Prostate gland (tissue), 2 donors: Measurements from ENCODE around the gene ASCC2. TPM values are rescaled to one million over a fixed set of nuclear protein-coding genes. Genes with fewer than 3 reads are reported as not detected.

Experiments used
- DNase-seq: peaks from one replicate; pipeline ENCODE4 v3.0.0-alpha.2; 2019; ENCODE audit warnings: low spot score
- H3K27ac ChIP-seq, 2 donors: fragments of 200-600 bp; sonication (generic); 2 replicates each; pipeline ENCODE4 v1.5.1; 2017 to 2019
- H3K27me3 ChIP-seq: fragments of 200-600 bp; sonication (generic); replicated peaks from 2 replicates; pipeline ENCODE4 v1.5.1; 2019; ENCODE audit not compliant: insufficient read depth
- H3K36me3 ChIP-seq, 2 donors: fragments of 200-600 bp; sonication (generic); 1 replicate in 1 of 2; 2 replicates in 1 of 2; pipeline versions ENCODE4 v1.5.1 to v1.8.1; 2017 to 2019
- H3K4me1 ChIP-seq: fragments of 200-600 bp; sonication (generic); replicated peaks from 2 replicates; pipeline ENCODE4 v1.5.1; 2019
- H3K4me3 ChIP-seq, 2 donors: fragments of 200-600 bp; sonication (generic); 2 replicates each; pipeline ENCODE4 v1.5.1; 2017 to 2019
- H3K9me3 ChIP-seq: fragments of 200-600 bp; sonication (generic); 2 replicates; pipeline ENCODE4 v1.5.1; 2017
- POLR2A ChIP-seq: fragments of 450-650 bp; IDR thresholded peaks from one replicate; pipeline ENCODE4 v1.6.1; 2016; ENCODE audit warnings: antibody characterized with exemption, mild to moderate bottlenecking
- POLR2AphosphoS5 ChIP-seq: sonication (generic); formaldehyde crosslinking; IDR thresholded peaks from one replicate; pipeline ENCODE4 v1.6.1; 2017; ENCODE audit warnings: antibody characterized with exemption
- WGBS: methylation state at CpG from one replicate; pipeline ENCODE4 v1.1.5; 2018; 5-methylcytosine and 5-hydroxymethylcytosine counted together
- intact Hi-C: fragments of 100-400 bp; cut with DNase I; formaldehyde crosslinking; loops from one replicate; pipeline ENCODE4 v1.14.2; 2022
- total RNA-seq, 2 donors: library from RNA; depleted of rRNA; stranded (reverse); fragments of >200 nt; gene quantifications; one replicate each; pipeline ENCODE4 v1.1.0, GENCODE V29; 2016
- TF ChIP-seq, protein P1 (sequence below), 4 experiments: fragments of 200-600 bp in 2 of 4; fragments of 450-650 bp in 2 of 4; sonication (generic) in 2 of 4; IDR thresholded peaks; 1 replicate in 3 of 4; 2 replicates in 1 of 4; pipeline ENCODE4 v1.5.1; 2016 to 2019; ENCODE audit warnings: antibody characterized with exemption in 4 of 4, mild to moderate bottlenecking in 2 of 4, moderate library complexity in 2 of 4

Gene ASCC2, protein sequence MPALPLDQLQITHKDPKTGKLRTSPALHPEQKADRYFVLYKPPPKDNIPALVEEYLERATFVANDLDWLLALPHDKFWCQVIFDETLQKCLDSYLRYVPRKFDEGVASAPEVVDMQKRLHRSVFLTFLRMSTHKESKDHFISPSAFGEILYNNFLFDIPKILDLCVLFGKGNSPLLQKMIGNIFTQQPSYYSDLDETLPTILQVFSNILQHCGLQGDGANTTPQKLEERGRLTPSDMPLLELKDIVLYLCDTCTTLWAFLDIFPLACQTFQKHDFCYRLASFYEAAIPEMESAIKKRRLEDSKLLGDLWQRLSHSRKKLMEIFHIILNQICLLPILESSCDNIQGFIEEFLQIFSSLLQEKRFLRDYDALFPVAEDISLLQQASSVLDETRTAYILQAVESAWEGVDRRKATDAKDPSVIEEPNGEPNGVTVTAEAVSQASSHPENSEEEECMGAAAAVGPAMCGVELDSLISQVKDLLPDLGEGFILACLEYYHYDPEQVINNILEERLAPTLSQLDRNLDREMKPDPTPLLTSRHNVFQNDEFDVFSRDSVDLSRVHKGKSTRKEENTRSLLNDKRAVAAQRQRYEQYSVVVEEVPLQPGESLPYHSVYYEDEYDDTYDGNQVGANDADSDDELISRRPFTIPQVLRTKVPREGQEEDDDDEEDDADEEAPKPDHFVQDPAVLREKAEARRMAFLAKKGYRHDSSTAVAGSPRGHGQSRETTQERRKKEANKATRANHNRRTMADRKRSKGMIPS
- 10 to 100 TPM; 42.5 to 82.6 TPM for total RNA-seq

DNA sequence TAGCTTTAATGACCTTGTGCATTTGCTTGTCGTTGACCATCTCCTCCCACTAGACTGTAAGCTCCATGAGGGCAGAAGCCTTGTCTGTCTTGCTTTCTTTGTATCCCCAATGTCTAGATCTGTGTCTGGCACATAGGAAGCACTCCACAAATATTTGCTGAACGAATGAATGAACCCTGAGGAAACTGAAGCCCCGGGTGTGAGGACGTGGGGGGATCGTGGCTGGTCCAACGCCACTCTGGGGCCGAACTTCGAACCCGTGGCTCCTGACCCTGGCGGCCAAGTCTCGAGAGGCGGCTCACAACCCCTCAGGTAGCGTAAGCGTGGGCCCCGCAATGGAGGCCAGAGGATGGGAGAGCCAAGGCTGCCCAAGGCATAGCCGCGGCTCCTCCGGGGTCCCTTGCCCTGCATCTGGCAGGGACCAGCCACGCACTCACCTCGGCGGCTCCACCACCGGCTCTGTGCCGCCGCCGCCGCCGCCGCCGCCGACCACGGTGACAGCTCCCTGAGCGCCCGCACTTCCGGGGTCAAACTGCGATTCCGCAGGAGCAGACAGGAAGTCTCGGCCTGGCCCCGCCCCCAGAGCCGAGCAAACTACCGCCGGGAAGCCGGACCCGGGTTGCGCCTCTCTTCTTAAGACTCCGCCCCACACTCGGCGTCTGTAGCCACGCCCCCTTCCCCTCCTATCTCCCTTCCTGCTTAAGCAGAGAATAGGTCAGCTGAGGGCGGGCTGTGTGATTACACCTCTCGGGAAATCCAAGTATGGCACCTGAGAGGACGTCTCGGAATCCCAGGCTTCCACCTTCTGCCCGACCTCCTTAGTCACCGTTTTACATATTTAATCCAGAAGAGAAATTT, at the start of gene ASCC2:
TSS of gene ASCC2 (minus strand) at position 534 of the 858 bp plus-strand sequence. CDS start 5,949 bp downstream, outside the sequence.
- peak within 1 kb of the TSS; percentile 70 to 94 for H3K4me3 ChIP-seq
- intact Hi-C loops: loop anchor here (5.0 kb wide), 1 partner anchor 169 kb away; no protein-coding TSS in a partner anchor
- no peaks in the 10 kb centered on the region for H3K27me3 ChIP-seq
- WGBS: 1% methylated on average over 36 of the region's 54 CpGs
- TF ChIP-seq POLR2AphosphoS5 (peak; percentile 97), POLR2A (peak; percentile 79)
- TF ChIP-seq, protein P1, sequence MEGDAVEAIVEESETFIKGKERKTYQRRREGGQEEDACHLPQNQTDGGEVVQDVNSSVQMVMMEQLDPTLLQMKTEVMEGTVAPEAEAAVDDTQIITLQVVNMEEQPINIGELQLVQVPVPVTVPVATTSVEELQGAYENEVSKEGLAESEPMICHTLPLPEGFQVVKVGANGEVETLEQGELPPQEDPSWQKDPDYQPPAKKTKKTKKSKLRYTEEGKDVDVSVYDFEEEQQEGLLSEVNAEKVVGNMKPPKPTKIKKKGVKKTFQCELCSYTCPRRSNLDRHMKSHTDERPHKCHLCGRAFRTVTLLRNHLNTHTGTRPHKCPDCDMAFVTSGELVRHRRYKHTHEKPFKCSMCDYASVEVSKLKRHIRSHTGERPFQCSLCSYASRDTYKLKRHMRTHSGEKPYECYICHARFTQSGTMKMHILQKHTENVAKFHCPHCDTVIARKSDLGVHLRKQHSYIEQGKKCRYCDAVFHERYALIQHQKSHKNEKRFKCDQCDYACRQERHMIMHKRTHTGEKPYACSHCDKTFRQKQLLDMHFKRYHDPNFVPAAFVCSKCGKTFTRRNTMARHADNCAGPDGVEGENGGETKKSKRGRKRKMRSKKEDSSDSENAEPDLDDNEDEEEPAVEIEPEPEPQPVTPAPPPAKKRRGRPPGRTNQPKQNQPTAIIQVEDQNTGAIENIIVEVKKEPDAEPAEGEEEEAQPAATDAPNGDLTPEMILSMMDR (IDR thresholded peaks at IDR 0.05): peak in 2 of 4 experiments; percentile 27 to 42
- peak within 1 kb of the TSS; percentile 75 to 83 for H3K27ac ChIP-seq
- H3K36me3 ChIP-seq: no peaks in the 10 kb centered on the region
- peak; percentile 99 for DNase-seq
- H3K4me1 ChIP-seq: no peaks in the 10 kb centered on the region
- H3K9me3 ChIP-seq: no peaks in the 10 kb centered on the region

DNA sequence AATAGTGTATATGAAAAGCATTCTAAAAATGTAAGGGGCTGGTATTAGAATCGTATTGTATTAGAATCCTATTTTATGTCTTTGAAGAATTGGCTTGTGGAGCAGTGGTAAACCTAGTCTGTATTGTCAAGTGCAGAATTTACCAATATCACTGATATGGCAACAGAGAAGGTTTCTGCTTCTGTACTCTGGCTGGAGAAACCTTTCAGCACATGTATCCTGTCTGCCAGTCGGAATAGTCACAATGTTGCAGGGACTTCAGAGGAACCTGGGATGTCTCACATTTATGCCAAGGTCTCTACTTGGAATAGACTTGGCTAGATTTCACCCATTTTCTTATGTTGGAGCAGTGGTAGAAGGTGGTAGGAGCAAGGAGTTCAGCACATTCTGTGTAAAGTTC, 49.3 kb upstream of the ASCC2 start:
- Histone ChIP-seq H3K9me3 (no peaks in the 10 kb centered on the region), H3K4me3 (no peak overlapping the region), H3K27me3 (no peaks in the 10 kb centered on the region), H3K27ac (no peak overlapping the region), H3K36me3 (no peaks in the 10 kb centered on the region), H3K4me1 (no peaks in the 10 kb centered on the region)
- TF ChIP-seq POLR2AphosphoS5 (no peak), POLR2A (no peak)
- TF ChIP-seq, protein P1 (IDR thresholded peaks at IDR 0.05): no peak
- intact Hi-C loops: loop anchor here (10.0 kb wide), 1 partner anchor 123 kb away; the partner anchor contains the start of genes UQCR10 and ZMAT5
- no peak for DNase-seq
- 25% methylated on average over 2 of the region's 2 CpGs for WGBS

DNA sequence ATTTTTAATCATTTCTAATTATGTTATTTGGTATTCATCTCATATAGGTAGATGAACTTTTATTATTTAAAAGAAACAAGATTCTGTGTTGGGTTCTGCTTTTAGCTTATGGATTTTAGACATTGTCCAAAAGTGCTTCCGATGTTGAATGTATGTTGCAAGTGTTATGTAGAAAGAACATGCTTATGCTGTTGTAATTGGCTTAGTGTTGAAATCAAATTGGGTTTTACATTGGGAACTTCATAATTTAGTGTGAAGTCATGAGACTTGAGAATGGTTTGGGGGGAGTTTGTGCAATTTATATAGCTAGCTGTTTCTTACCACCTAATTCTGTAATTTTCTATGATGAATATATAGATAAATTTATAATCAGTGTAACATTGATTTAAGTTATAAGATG, 48.5 kb upstream of the ASCC2 start:
- H3K4me1 ChIP-seq: no peaks in the 10 kb centered on the region
- TF ChIP-seq POLR2AphosphoS5 (no peak), POLR2A (no peak)
- TF ChIP-seq, protein P1 (IDR thresholded peaks at IDR 0.05): no peak
- H3K27ac ChIP-seq: no peak overlapping the region
- no peaks in the 10 kb centered on the region for H3K27me3 ChIP-seq
- no peak for DNase-seq
- no peaks in the 10 kb centered on the region for H3K9me3 ChIP-seq
- WGBS: 86% methylated on average over 1 of the region's 1 CpG
- intact Hi-C loops: loop anchor here (10.0 kb wide), 1 partner anchor 122 kb away; the partner anchor contains the start of genes UQCR10 and ZMAT5
- no peaks in the 10 kb centered on the region for H3K36me3 ChIP-seq
- H3K4me3 ChIP-seq: no peak overlapping the region

DNA sequence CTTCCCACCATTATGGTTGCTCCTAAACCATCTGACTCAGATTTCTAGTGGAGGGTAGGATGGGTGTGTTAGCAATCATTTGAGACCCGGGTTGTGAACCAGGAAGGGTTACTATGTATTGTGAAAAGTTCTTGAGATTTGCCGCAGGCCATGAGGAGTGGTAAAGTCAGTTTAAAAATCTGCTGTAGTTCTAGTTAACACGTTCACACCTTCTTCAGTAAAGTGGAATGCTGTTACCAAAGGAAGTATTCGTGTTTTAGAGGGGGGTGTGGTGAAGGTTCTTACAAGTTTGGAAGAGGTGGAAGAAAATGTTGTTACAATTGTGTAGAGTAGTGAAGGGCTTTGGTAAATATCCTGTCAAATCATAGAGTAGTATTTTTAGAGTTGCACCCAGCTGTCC, 47.5 kb upstream of the ASCC2 start:
- Histone ChIP-seq H3K4me3 (no peak overlapping the region), H3K27ac (no peak overlapping the region), H3K36me3 (no peaks in the 10 kb centered on the region), H3K27me3 (no peaks in the 10 kb centered on the region), H3K4me1 (no peaks in the 10 kb centered on the region), H3K9me3 (no peaks in the 10 kb centered on the region)
- TF ChIP-seq POLR2A (no peak), POLR2AphosphoS5 (no peak)
- TF ChIP-seq, protein P1 (IDR thresholded peaks at IDR 0.05): no peak
- no peak for DNase-seq
- intact Hi-C loops: loop anchor here (10.0 kb wide), 1 partner anchor 121 kb away; the partner anchor contains the start of genes UQCR10 and ZMAT5
- 43% methylated on average over 4 of the region's 4 CpGs for WGBS
